ENCODE results near the gene NHSL2. TPM values are rescaled to one million over a fixed set of nuclear protein-coding genes. Genes with fewer than 3 reads are reported as not detected.
"Not testable (repeated sequence)": the region's sequence is repeated elsewhere in the genome, so short reads cannot be mapped to it uniquely, and the experiment has no call there.

Gene NHSL2
- total RNA-seq, 2 donors from 2014 or later = 1.3 to 3.4 TPM

DNA sequence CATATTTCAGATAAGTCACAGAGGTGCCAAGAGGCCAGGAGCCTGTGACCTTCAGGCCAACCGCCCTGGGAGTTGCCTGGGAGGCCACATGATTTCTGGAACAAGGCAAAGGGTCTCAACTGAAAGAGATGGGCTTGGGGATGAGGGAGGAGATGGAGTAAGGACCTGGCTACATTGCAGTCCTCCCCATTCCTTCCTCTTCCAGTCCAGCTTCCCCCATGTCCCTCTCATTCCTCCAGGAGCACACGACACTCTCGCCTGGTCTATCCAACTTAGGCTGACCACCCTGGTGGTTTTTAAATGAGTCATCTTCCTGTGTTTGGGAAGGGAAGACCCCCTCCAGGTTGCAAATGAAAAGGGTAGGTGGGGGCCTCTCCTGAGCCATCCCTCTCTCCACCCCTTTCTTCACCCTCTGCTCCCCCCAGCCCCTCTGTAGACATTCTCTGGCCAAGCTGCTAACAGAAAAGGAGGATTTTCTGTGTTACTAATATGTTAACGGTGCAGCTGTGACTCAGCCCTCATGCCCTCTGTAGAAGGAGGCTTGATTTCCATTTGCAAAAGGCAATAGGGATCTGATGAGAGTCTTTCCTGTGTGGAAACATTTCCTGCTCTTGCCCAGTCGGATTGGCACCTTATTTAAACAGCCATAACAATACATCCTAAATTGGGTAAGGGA, 141.9 kb downstream of the NHSL2 start:
- intact Hi-C loops (cut with DNase I, micrococcal nuclease) = no loop called here
- no peak for DNase-seq
- ATAC-seq = no peak

DNA sequence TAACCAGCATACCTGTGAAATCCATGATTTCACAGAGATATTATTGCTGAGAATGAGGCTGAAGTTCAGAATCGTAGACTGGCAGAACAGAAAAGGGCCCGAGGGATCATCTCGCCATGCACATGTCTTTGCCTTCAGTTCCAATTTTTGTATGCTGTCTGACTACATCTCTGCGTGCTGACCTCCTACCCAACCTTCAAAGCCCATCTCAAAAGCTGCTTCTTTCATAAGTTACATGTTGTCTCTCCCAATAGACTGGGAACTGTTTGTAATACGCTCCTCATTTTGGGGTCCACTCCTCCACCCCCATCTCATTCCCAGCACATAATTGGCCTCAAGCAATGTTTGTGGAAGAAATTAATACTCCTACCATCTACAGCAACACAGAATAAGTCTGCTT, 142.9 kb downstream of the NHSL2 start:
- intact Hi-C loops (cut with DNase I, micrococcal nuclease) = no loop called here
- DNase-seq (no peak), ATAC-seq (no peak)

DNA sequence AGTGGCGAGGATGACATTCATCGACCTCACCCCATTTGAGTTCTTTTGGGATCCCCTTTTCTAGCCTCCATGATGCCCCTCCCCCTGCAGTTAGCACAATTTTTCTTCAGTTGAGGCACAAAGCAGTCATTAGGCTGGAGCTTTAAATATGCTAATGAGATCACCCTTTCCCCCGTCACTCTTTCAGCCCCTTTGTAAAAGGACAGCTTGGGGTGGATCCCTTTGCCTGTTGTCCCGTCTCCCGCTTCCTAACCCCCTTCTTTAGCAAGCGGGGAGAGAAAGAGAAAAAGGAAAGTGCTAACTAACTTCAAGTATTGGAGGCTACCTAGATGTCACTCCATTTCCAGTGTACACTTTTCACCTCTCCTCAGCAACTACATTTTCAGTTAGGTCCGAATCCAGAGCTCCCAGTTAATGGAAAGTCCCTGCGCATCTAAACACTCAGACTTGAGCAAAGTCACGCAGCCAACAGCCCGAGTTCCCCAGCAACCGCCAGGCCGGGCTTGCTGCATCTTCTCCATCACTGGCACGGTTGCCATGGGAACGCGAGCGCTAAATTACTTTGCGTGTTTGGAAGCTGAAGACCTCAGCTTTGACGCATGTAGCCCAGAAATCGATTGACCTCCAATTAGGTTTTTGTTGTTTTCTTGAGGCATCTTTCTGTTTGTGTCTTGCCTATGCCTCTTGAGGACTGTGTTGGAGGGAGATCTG, 144.3 kb downstream of the NHSL2 start:
- DNase-seq = no peak
- no peak for ATAC-seq

DNA sequence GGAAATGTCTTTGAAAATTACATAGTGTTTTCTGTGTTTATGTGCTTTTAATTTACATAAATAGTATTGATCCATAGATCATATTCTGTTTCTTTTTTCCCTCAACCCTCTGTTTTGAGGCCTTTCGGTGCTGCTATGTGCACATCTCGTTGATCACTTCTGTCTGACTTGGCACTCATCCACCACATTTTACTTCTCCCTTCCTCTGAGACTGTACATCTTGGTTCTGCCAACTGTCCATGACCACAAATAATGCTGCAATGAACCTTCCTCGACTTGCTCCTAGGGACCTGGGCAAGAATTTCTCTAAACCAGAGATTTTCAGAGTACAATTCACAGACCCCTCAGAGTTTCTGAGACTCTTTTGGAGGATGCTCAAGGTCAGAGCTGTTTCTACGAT, 146.7 kb downstream of the NHSL2 start:
- intact Hi-C loops (cut with DNase I, micrococcal nuclease) = no loop called here
- DNase-seq (no peak), ATAC-seq (no peak)

More for the DNA sequence above, 144.3 kb downstream of the NHSL2 start:
- intact Hi-C loops (cut with DNase I, micrococcal nuclease) = no loop called here

DNA sequence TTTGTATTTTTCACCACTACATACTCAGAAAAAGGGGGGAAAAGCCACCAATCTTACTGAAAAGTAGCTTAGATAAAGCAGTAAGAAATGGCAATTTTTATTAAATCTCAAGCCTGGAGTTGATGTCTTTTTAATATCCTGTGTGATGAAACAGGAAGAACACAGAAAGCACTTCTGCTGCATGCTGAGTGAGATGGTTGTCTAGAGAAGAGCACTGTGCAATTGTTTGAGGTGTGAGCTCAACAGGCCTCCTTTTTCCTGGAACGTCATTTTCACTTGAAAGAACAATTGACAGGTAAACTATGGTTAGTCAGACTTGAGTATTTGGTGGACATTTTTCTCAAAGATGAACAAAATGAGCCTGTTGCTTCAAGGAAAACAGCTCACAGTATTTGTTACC, 147.2 kb downstream of the NHSL2 start:
- no peak for ATAC-seq
- no peak for DNase-seq
- intact Hi-C loops (cut with DNase I, micrococcal nuclease) = no loop called here

DNA sequence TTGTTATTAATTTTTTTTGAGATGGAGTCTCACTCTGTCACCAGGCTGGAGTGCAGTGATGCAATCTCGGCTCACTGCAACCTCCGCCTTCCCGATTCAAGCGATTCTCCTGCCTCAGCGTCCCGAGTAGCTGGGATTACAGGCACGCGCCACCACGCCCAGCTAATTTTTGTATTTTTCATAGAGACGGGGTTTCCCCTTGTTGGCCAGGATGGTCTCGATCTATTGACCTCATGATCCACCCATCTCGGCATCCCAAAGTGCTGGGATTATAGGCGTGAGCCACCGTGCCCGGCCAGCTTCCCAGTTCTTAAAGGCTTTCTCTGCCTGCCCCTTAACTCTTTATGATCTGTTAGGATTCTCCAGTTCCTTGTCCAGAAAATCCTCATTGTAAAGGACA, 147.7 kb downstream of the NHSL2 start:
- DNase-seq; intact Hi-C loops (cut with DNase I, micrococcal nuclease); ATAC-seq: not testable (repeated sequence)

DNA sequence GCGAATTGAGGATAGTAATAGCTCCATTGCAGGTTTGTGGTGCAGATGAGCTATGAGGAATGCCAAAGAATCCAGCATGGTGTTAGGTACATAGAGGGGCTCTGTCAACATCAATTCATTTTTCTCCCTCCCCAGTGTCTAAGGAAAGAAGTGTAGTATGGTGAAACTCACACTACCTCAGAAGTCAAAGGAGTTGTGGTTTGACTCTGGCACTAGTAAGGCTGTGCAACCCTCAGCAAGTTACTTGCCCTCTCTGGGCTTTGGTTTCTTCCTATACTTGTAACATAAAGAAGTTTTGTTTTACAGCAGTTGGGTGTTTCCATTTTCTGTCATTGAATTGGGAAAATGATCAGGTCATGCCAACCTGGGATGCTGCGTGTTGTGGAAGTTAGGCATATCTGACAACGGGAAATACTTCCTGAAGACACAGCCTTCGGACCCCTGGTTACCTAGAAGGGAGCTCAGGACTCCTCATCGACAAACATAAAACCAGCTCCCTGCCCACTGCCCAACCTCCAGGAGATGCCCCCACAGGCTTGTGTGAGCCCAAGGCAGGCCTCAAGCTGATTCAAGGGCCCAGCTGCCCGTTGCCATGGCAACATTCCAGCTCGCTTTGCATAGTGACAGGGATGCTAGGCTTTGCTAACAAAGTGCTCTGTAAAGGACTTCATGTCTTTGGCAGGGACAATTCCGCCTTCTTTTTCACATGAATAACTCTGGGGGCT, 149.7 kb downstream of the NHSL2 start:
- DNase-seq (no peak), ATAC-seq (no peak)
- intact Hi-C loops (cut with DNase I, micrococcal nuclease) = no loop called here

DNA sequence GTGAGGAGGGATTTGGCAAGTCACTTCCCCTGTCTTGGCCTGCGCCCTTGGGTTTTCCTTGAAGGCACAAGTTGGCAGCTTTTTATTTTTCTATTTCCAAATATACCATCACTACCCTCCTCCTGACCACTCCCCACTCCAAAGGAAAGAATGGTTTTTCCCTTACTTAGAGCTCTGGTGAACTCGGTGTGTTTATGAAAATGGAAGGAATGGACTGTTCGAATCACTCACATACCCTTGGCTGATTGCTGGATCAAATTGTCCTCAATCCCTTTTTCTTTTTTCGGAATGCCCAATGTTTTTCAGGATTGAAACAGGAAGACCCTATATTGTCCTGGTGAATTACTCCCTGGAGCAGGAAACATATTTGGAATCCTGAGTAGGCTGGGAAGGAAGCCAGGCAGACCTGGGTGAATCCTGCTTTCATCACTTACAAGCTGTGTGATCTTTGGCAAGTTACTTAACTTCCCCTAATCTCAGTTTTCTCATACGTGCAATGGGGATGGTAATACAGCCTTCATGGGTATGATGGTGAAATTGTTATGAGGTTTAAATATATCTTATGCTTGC, 150.4 kb downstream of the NHSL2 start:
- no peak for DNase-seq
- intact Hi-C loops (cut with DNase I, micrococcal nuclease) = no loop called here
- no peak for ATAC-seq

DNA sequence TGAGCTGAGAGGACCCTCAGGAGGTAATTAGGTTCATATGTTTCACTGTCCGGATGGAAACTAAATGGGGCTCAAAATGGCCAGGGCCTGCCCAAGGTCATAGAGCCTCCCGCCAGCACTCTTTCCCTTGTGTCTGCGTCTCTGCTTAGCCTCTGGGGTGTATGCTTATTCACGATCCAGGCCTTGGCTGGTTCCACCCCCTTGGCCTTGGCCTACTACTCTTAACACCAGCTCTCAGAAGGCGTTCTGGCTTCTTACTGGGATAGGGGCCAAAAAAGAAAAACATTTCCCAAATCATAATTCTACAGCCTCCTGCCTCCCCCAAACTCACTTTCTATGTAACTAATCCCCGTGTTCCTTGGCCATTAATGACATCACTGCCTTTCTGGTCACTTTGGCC, 152.3 kb downstream of the NHSL2 start:
- intact Hi-C loops (cut with DNase I, micrococcal nuclease) = no loop called here
- ATAC-seq (no peak), DNase-seq (peak in 1 of 2 donors; percentile 41)

DNA sequence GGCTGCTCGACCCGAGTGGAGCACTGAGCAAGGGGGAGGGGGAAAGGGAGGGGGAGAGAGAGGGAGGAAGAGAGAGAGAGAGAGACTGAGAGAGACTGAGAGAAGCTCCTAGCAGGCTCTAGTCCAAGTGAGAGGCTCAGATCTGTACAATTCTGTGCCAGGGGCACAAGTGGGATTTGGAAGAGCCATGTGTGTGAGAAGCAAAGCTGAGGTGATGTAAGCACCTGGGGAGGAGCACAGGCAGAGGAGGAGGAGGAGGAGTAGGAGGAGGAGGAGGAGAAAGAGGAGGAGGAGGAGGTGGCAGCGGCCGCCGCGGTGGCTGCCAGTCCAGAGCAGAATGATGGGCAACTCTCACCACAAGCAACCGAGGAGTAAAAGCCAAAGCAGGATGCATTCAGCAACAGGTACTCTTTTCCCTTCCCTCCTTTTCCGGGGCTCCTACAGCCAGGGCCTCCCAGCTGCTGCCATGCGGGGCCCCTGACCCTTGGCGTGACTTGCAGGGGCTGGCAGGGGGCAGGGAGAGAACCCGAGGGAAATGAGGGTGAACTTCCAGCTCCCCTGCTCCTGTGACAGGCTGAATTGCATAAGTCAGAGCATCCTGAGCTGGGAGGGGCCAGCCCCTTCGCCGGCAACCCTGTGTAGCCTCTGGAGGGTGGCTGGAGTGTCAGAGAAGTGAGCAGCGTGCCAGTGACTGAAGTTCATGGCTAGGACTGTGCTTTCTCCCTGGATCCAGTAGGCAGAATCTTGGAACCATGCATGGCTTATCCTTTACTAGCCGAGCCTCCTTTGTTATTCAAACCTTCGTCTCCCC, 158.9 kb downstream of the NHSL2 start:
- intact Hi-C loops (cut with DNase I, micrococcal nuclease) = no loop called here
- DNase-seq (no peak), ATAC-seq (no peak)

DNA sequence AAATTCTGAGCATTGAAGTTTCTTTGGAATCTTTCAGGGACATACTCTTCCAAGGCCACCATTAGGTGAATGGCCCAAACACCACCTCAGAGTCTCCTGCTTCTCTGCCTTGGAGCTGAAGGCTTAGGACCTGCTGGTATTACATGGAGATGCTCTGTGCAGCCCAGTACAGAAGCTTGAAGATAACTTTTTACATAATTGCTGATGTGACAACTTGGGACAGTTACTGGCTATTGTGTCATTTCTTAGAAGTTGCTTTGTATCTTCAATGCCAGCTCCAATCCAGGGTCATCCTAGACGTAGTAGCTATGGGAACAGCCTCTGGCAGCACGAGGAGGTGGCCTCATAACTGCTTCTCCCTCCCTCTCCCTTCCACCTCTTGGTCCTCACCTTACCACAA, 160.6 kb downstream of the NHSL2 start:
- ATAC-seq = no peak
- intact Hi-C loops (cut with DNase I, micrococcal nuclease) = no loop called here

DNA sequence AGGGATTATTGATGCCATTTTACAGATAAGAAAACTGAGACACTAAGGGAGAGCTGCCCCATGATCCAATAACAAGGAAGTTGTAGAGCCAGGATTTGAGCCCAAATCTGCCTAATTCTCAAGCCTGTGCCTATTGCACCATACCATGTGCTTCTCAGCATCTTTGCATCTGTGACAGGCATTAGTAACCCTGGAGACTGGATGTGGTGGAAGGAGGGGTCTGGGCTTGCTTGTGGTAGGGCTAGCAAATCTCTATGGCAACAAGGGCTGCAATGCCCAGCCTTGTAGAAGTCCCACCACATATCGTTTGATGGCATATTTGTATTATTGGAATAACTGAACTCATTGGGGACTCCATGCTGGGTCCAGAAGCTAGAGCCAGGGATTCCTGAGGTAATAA, 163.0 kb downstream of the NHSL2 start:
- intact Hi-C loops (cut with DNase I, micrococcal nuclease) = no loop called here
- DNase-seq (no peak), ATAC-seq (no peak)

More for the DNA sequence above, 160.6 kb downstream of the NHSL2 start:
- DNase-seq = no peak

DNA sequence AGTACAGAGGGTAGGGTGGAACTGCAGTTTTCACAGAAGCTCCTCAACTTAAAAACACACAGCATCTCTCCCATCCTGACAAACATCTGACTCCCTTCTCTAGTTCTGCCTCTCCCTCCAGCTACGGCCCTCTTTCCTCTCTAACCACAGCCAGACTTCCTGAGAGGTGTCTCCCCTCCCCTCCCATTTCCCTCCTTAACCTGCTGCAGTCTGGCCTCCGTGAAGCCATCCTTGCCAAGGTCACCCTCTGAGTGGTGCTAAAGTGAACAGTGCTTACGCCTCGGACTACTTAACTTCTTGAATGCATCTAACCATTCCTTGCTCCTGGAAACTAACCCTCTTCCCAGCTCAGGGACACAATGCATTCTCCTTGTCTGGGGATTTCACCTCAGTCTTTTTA, 167.8 kb downstream of the NHSL2 start:
- ATAC-seq = no peak

DNA sequence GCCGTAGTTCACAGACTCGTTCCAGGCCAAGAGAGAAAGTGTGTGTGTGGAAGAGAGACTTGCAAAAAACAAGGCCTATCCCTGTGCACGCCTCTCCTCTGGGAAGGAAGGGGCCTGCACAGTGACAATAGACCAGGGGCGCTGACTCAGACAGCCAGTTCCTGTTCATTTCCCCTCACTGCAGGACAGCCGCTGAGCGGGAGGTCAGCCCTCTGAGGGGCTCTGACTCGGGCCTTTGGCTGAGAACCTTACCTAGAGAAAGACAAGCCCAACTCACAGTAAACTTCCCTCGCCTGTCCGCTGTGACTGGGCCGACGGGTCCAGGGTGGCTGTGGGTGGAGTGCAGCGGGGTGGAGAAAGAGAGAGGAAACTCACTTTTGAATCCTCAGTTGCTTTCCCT, 169.0 kb downstream of the NHSL2 start:
- ATAC-seq = no peak
- no peak for DNase-seq
- intact Hi-C loops (cut with DNase I, micrococcal nuclease) = no loop called here

More for the DNA sequence above, 167.8 kb downstream of the NHSL2 start:
- no peak for DNase-seq
- intact Hi-C loops (cut with DNase I, micrococcal nuclease) = no loop called here

DNA sequence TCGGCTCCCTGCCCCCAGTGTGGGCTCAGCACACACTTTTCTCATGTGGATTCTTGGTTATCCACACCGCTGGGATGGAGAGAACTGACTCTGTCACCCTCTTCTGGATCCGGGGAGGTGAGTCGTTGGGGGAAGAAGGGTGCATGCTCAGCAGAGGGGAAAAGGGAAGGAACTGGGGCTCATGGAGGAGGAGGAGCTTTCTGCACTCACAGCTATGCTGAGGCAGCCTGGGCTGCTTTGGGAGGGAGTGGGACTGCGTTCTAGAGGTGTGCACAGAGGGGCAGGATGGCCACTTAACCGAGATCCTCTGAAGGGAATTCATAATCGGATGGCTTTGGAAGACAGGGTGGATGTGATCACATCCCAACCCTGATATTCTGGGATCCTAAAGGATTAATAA, 169.5 kb downstream of the NHSL2 start:
- ATAC-seq = no peak
- no peak for DNase-seq
- intact Hi-C loops (cut with DNase I, micrococcal nuclease) = no loop called here

DNA sequence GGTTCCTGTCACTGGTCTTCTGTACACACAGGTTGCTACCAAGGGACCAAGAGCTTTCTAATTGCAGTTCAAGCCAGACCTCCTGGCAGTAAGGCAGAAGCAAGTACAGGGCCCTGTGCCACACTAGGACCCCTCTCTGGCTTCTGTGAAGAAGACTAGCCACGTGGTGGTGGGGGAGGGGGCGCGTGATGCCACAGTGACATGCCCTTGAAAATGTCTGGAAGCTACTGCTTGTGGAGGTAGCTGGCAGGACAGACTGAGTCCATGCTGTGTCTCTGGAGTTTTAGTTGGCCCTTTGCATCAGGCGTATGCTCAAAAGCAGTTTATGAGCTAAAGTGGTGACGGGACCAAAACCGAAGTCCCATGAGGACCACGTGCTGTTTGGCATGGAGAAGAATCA, 170.2 kb downstream of the NHSL2 start:
- no peak for DNase-seq
- ATAC-seq = no peak
- intact Hi-C loops (cut with DNase I, micrococcal nuclease) = no loop called here

DNA sequence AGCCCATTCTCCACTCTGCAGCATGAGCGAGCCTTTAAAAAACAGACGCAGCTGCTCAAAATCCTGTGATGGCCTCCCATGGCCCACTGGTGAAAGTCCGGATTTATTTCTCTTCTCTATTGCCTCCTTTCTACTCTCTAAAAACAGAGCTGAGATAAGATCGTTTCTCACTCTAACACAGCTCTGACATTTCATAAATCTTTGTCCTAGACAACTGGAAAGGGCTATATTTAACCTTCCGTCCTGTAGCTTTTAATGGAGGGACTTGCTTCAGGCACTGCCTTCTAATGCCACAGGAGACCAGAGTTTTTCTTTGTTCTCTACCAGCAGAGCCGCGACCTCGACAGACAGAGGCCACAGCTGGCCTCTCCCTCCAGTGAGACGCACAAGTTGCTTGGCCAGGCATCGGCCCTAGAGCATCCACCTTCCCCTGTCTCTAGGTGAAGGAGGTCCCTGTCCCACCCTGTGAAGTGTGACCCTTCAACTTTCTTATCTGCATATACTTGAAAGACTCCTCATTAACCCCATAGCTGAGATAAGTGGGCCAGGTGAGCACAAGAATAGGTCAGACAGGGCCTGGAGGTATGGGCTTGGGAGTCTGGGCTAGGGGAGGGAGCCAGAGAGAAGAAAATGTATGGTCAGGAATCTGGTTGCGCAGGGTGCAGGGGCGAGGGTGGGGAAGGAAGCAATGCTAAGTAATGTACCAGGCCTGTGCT, 171.1 kb downstream of the NHSL2 start:
- intact Hi-C loops (cut with DNase I, micrococcal nuclease) = no loop called here
- no peak for ATAC-seq
- DNase-seq = no peak

DNA sequence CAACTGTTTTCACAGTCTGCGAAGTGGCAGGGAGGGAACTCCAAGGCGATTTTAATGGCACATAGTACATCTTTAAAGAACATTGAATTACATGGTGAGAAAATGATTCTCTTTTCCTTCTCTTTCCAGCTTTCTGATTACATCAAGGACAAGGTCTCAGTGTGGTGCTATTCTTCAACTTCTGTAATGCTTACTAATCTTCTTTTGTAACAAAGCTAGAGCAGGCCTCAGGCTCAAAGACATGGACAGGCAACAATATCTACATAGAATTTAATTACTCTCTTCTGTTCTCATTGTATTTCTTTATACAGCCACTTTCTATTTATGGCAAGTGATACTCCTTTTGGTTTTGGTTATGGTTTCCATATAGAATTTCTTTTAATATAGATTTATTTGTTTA, 172.6 kb downstream of the NHSL2 start:
- intact Hi-C loops (cut with DNase I, micrococcal nuclease) = no loop called here
- ATAC-seq (no peak), DNase-seq (no peak)

Measured in left colon (tissue), 2 donors.